Measurements from ENCODE around the gene KRT38.
A peak's percentile ranks its signal among the peaks of the same experiment; 100 is the strongest.

KRT38 gene

GRCh38 chr17:41440531-41441033 lies at the start of gene KRT38:
KRT38 (minus strand) TSS chr17:41440983; CDS start chr17:41440921, 62 bp downstream.
- DNase-seq: no peak

DNA sequence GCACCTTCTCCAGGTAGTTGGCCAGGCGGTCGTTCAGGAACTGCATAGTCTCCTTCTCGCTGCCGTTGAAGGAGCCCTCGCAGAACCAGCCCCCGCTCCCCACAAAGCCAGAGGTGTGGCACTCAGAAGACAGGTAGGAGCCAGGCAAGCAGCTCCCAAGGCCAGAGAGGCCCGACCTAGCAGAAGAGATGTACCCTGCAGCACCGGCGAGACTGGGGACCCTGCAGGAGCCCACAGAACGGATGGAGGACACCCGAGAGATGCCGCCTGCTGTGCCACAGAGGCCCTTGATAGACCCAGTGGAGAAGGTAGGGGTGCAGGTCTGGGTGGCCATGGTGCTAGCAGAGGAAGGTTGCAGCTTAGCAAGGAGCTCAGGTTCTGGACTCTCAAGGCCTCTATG lies 48.7 kb upstream of the KRT38 start, which contains the start of gene KRT36:
Gene KRT36, minus strand, starts transcription at position 380 of the 400 bp plus-strand sequence. Its CDS starts 46 bp downstream, at position 334.
- no peak for DNase-seq

- DNase-seq: peak; percentile 25
Observed at GRCh38 chr17:41486809-41487530, 46.2 kb upstream of the KRT38 start.

DNA sequence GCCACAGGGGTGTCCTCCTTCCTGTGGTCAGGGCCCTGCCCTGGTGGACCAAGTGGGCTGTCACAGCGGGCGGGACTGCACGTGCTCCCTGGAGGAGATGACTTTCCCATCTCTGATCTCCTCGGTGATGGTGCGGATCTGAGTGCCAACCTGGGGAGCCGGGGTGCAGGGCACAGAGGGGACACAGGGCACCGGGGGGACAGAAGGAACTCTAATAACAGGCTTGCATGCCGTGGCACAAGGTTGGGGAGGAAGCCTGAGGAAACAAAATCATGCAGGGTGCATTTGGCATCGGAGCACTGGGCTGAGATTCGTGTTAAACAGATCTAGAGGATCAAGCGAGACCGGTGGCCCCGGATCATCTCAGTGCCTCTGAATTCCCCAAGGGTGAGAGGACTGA lies 45.5 kb upstream of the KRT38 start:
- no peak for DNase-seq

DNA sequence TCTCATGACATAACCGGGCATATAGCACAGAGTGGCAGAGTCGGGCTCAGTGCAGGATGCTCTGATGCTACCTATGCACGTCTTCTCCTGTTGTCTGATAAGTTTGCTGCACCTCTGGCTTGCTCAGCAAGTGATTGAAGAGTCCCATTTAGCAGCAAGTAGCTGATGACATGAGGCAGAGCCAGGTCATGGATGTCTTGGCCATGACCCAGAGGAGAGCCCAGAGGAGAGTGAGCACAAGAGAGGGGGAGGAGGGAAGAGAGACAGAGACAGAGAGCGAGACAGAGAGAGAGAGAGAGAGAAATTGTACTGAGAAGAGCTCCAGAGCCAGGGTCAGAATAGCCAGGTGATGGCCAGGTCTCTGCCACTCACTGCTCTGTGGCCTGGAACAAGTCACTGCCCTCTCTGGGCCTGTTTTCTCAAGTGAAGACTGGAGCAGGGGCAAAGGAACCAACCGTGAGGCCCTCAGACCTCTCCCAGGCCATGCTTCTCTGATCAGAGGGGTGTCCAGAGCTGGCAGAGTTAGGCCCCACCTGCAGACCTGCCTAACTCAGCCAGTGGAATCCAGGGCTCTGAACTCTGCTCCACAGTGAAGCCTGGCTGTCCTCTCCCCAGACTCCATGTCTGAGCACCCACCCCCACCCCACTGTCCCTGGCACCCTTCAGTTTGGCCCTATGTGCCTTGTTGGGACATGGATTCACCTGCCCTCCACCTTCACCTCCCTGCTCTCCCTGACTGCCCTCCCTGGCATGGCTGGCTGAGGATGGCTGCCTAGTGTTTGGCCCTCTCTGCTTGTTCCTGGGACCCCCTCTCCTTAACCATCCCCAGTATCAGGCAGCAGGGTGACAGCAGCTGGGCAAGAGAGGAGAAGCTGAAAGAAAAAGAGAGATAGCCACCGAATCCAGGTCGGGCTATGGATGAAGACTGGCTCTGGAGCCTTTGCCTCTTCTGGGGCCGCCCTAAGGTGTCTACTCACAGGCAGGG lies 44.4 kb upstream of the KRT38 start:
- DNase-seq: no peak

DNA sequence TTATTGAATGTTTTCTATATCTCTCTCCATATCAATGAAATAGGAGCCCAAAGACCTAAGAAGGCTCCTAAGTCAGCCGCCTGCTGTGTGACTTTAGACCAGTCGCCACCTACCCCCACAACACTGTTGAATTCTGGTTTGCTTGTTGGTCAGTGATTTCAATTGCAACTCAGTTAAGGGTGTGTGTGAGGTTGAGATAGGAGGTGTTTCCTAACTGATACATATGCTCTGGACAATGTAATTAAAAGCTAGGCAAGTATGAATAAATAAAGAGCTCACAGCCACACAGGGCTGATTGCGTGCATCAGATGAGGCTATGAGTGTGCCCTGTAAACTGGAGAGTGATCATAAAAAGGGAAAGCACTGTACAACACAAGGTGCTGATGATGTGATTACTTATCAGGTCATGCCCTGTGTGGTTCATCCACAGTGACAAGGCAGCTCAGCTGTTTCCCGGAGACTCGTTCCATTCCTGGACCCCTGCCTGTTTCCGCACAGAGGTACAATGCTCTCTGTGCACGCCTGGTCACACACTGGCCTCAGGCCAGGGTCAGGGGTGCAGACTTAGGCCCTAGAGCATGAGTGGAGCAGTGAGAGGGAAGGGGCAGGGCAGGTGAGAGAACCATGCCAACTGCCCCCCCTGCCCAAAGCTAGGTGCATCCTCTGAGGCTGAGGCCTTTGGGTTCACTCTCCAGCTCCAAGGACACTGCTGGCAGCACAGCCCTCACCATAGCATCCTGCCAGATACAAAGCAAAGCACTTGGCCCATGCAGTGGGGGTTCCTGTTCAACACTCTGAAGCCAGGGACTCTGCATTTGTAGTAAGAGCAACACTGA lies 43.4 kb upstream of the KRT38 start:
- no peak for DNase-seq

DNA sequence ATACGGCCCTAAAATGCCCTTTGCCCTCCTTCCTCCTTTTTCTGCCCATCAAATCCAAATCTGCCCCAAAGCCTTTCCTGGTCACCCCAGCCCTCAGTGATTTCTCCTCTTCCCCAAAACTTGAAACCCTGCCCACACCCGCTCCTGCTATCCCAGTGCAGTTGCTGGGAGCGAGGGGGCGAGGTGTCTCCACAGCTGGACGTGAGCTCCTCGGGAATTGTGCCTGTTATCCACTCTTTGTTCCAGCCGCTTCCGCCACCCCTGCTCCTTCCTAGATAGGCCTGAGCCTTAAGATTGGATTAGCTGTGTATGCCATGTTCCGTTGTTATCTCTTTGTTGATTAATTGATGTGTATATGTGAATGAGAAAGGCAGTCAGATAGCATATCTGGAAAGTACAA lies 42.7 kb upstream of the KRT38 start:
- no peak for DNase-seq

DNA sequence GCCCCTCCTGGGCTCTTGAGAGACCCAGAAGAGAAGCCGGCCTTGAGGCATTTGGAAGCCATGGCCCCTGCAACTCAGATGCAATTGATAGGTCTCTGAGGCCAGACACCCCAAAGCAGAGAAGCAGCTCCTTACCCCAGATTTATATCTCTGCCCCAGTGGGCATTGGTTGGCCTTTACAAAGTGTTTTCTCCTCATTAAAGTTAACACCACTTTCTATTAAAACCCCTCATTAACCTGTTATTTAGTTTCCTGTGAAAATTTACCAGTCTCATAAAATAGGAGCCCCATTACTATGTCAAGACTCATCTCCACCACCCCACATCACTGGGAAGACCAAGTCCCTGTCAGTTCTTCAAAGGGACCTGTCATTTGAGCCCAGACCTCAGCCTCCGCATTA lies 40.3 kb upstream of the KRT38 start, which contains the start of gene KRT35:
Gene KRT35, minus strand, starts transcription at position 116 of the 400 bp plus-strand sequence. Its CDS starts 54 bp downstream, at position 62.
- no peak for DNase-seq

- no peak for DNase-seq
Observed at GRCh38 chr17:41480581-41480980, 39.8 kb upstream of the KRT38 start.

GRCh38 chr17:41480136-41480535 lies 39.4 kb upstream of the KRT38 start:
- no peak for DNase-seq

DNA sequence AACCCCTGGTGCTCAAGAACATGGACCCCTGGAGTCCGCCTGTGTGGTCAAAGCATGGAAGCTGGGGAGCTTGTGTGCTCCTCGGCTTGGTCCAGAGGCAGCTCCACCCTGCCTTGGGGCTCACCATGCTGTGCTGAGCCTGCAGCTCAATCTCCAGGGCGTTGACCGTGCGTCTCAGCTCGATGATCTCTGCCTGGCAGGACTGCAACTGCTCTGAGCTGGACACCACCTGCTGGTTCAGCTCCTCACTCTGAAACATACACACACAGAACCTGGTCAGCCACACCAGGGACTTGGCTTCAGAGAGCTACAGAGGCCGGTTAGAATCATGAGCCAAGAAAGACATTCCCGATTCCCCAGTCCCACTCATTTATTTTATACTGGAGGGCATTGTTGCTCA lies 37.5 kb upstream of the KRT38 start:
- no peak for DNase-seq

DNA sequence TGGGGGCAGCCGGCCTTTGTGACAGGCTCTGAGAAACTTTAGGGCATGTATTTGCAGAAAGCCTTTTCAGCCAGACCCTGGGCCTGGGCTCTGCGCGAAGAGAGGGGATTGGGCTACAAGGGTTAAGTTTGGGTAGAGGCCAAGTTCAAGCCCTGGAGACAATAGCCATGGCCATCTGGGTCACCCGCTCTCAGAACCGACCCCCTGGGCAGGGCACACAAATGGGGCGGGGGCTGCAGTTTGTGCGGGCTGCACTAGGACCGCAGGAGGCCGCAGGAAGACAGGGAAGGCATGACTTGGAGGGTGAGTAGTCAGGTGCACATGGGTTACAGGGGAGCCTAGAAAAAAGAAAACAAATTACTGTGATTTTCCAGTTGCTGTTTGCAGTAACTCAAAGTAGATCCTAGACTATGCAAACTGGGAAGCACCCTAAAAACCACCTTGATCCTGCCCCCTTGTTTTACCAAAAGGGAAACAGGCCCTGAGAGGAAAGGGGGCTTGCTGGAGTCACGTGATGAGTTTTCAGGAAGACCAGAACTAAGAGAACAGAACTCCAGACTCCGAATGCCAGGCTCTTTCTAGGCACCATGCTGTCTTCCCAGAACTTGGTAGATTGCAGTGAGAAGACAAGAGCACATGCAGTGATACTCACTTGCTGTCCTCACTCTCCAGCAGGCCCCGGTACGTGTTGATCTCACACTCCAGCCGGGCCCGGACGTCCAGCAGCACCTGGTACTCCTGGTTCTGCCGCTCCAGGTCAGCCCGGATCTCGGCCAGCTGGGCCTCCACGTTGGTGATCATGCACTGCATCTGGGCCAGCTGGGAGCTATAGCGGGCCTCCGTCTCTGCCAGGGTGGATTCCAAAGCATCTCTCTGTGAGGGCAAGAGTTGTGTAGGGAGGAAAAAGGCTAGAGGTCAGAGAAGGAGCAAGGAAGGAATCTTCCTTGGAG lies 36.4 kb upstream of the KRT38 start:
- no peak for DNase-seq

- no peak for DNase-seq
Observed at GRCh38 chr17:41475421-41475820, 34.6 kb upstream of the KRT38 start.

DNA sequence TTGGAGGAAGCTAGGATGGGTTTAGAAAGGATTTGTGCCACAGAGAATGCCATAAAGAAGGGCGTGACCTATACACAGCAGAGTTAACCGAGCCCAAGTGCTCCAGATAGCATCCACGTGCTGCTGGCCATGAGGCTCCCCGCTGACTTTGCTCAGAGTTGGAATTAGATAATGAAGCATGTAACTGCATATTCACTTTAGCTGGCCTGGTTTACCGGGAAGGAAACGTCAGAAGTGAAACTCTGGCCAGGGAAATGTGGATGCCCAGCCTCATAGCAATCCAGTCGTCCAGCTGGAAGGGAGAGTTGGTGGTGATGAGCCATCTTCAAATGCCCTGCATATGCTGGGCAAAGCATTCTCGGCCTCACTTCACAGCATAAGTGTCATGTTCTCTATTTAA lies 34.1 kb upstream of the KRT38 start:
- DNase-seq: no peak

GRCh38 chr17:41468346-41468745 lies 27.6 kb upstream of the KRT38 start:
- DNase-seq: no peak

DNA sequence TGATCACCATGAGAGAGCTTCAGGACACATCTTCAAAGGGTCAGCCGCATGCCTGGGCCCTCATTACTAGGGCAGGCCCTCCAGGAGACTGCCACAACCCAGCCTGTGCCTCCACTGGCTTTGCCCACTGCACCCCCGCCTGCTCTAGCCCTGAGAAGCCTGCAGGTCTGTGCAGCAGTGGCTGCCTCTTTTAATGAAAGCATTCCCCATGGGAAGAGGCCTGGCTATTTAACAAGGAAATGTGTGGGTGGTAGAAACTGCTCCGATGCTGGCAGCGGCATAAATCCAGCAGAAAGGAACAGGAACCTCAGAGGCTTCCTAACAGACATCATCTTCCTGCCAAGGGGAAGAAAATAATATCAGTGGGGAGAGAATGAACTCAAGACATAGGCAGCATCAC lies 26.8 kb upstream of the KRT38 start:
- DNase-seq: no peak

DNA sequence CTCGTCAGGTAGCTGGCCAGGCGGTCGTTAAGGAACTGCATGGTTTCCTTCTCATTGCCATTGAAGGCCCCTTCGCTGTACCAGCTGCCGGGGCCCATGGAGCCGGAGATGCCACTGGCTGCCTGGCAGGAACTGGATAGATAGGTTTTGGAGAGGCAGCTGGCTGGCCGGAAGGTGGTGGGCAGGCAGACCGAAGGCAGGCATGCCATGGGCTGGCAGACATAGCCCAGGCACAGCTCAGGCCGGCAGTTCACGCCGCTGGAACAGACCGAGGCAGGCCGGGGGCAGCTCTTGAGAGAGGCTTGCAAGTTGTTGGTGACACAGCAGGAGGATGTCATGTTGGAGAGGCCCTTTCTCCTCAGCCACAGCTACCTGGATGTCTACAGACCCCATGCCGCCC lies 26.2 kb upstream of the KRT38 start, which contains the start of gene KRT32:
Gene KRT32, minus strand, starts transcription at position 399 of the 400 bp plus-strand sequence. Its CDS starts 61 bp downstream, at position 338.
- no peak for DNase-seq

GRCh38 chr17:41464682-41465081 lies 23.9 kb upstream of the KRT38 start:
- no peak for DNase-seq

GRCh38 chr17:41464173-41464572 lies 23.4 kb upstream of the KRT38 start:
- DNase-seq: no peak

DNA sequence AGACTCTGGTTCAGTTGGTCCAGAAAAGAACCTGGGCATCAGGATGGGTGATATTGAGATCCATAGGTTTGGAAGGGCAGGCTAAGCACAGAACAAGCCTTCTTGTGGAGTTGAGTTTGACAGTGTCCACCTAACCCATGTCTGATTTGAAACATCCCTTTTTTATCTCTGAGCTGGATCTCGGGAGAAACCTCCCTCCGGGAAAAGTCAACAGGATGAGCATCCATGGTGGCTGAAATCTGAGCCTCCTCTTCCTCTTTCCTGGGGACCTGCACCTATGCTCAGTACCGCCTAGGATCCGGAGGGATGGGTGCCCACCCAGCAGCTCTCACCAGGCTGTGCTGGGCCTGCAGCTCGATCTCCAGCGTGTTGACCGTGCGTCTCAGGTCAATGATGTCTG lies 23.0 kb upstream of the KRT38 start:
- DNase-seq: no peak

- DNase-seq: no peak
Observed at GRCh38 chr17:41462705-41463104, 21.9 kb upstream of the KRT38 start.
